Activated gamma-delta T cell treated with anti-CD3 and anti-CD28 coated beads, Interleukin-2, amount 50 U/mL, for 16 hours (primary cell): ENCODE data around the gene RPTOR.
A peak's percentile ranks its signal among the peaks of the same experiment; 100 is the strongest.

Experiments used
- DNase-seq: peaks from one replicate; pipeline ENCODE4 v3.0.0-alpha.2; 2020; ENCODE audit warnings: low read depth

Gene RPTOR

DNA sequence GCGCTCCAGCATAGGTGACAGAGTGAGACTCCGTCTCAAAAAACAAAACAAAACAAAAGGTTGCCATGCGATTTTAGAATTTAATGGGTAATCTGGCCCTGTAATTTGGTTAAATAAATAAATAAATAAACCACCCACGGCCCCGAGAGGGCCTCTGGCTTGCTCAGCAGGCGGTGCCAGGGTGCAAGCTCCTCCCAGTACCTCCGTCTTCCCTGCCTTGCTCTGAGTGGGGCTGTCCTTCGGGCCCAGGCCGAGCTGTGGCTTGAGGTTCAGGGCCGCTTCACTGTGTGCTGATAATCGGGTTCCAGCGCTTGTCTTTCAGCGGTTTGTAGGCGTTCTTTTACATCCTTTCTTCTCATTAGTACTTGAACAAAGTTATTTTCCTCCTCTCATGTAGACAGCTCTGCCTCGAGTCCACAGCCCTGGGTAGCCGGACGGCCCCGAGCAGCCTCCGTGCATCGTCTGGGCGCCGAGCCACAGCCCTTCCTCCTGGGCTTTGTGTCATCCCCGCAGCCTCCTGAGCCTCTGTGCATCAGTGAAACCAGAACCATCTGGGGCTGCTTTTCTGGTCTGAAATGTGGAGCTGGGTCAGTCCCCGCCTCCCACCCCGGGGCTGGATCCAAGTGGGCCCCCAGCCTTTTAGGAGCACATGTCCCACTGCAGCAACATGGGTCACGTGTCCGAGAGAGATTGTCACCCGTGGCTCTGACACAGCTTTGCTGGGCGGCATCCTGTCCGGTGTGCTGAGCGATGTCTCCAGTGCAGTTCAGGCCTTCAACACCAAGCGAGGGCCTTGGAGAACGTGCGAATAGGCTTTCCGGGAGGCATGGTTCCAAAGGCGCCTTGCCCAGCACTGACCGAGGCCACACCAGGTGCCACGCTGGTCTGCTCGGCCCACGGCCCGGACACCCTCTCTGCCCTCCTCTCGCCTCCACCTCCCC is 289.6 kb downstream of the RPTOR start:
- DNase-seq, result no peak

GRCh38 chr17:80834893-80835275 is 290.2 kb downstream of the RPTOR start:
- no peak for DNase-seq

- DNase-seq, result no peak
These were observed 291.4 kb downstream of the RPTOR start for GRCh38 chr17:80835816-80836657.

DNA sequence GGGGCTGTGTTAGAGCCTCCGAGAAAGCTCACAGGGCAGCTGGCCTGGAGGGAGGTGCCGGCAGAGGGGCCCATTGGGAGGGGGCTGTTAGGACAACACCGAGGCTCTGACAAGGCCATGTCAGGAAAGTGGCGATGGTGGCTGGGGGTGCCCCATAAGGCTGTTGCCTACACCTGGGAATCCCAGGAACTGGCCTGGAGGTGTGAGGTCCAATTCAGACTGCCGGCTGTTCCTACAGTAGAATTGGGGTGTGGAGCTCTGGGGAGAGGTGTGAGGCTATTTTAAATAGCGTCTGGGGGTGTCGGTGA is 292.0 kb downstream of the RPTOR start:
- no peak for DNase-seq

GRCh38 chr17:80836971-80837481 is 292.4 kb downstream of the RPTOR start:
- DNase-seq, result no peak

DNA sequence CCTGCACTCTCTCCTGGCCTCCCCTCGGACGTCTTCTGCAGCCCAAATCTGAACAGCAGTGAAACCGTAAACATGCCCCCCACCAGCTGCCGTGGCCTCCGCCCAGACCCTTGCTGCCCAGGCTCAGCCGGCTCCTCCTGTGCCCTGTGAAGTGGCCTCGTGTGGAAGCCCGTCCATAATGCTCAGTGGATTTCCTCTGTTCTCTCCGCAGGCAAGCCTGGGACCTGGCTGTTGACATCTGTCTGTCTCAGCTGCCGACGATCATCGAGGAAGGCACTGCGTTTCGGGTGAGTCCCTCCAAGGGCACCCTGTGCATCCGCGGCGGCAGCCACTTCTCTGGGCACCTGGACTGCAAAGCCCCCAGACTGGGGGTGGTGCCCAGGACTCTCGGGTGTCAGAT is 293.1 kb downstream of the RPTOR start:
- DNase-seq, result no peak

DNA sequence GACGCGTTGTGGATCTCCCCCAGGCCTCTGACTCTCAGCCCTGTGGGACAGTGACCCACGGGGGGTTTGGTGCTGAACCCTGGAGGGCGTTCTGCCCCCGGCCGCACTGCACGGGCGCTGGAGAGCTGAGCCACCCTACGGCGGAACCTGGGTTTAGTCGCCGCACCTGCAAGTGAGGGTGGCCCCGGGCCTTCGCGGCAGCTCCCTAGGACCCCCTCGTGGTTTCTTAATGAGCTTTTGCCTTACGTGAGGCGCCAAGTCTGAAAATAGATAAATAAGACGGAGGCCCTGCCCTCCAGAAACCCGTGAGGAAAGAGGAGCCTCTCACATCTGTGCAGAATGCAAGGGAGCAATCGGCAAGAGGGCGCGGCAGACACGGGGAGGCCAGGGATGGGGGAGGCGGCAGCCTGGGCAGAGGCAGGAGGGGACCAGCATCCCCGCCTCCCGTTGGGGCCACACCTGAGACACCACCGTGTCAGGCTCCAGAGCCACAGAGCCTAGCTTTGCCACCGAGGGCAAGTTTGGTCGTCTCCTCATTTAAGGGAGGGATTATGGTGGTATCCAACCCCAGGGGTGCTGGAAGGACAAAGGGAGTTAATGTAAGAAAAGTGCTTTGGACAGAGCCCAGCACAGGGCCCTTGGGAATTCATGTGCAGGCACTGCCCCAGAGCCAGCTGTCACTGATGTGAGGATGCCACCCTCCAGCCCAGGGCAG is 293.8 kb downstream of the RPTOR start:
- no peak for DNase-seq

DNA sequence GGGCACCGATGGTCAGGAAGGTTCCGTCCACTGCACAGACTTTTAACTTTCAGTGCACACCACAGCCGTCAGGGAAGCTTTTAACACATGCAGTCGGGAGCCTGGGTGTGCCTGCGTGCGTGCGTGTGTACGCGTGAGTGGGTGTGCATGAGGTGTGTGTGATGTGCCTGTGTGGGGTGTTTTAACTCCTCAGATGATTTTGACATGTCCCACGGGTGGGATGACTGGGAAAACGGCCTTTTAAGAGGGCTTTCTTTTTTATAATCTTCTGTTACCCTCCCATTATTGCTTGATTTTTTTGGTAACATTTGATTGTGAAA is 294.3 kb downstream of the RPTOR start:
- no peak for DNase-seq

DNA sequence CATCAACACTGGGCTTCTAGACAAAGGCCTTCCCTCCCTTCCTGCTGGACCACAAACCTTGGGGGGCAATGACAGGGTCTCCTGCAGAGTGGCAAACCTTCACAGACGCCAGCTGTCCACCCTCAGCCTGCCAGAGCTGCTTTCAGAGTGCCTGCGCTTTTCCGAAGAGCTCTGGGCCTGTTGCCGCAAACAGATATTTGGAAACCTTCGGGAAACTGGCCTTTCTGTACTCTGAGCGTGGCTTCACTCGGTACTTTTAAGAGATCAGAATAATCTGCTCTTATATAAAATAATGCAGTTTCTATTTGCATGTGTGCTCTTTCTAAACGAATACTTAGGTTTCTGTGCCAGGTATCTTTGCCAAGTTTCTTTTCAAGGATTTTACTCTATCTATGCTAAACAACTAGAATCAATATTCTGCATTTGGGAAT is 294.9 kb downstream of the RPTOR start:
- DNase-seq, result no peak

GRCh38 chr17:80839970-80840369 is 295.3 kb downstream of the RPTOR start:
- DNase-seq, result no peak

DNA sequence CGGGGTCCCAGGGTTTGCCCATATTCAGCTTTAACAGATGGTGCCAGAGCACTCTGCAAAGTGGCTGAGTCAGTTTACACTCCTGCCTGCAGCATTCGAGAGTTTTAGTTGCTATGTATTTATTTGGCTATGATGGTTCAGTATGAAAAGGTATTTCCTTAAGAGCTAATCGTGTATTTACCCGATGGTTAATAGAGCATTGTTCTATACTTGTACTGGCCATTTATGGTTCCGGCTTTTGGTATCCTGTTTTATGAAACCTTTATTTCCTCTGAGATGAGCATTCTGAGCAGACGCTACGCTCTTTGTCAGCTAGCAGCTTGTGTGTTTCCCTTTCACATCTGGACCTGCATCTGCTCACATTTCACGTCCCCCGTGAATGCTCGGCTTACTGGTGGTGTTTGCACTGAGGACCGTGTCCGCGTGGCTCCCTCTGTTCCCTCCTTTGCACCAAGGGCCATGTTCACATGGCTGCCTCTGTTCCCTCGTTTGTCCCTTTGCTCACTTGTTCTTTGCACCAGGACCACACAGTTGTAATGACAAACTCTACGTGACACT is 297.9 kb downstream of the RPTOR start:
- DNase-seq, result no peak

- no peak for DNase-seq
These were observed 299.1 kb downstream of the RPTOR start for GRCh38 chr17:80843741-80844156.

- DNase-seq, result no peak
These were observed 299.9 kb downstream of the RPTOR start for GRCh38 chr17:80844418-80844990.

- DNase-seq, result no peak
These were observed 300.6 kb downstream of the RPTOR start for GRCh38 chr17:80845069-80845862.

DNA sequence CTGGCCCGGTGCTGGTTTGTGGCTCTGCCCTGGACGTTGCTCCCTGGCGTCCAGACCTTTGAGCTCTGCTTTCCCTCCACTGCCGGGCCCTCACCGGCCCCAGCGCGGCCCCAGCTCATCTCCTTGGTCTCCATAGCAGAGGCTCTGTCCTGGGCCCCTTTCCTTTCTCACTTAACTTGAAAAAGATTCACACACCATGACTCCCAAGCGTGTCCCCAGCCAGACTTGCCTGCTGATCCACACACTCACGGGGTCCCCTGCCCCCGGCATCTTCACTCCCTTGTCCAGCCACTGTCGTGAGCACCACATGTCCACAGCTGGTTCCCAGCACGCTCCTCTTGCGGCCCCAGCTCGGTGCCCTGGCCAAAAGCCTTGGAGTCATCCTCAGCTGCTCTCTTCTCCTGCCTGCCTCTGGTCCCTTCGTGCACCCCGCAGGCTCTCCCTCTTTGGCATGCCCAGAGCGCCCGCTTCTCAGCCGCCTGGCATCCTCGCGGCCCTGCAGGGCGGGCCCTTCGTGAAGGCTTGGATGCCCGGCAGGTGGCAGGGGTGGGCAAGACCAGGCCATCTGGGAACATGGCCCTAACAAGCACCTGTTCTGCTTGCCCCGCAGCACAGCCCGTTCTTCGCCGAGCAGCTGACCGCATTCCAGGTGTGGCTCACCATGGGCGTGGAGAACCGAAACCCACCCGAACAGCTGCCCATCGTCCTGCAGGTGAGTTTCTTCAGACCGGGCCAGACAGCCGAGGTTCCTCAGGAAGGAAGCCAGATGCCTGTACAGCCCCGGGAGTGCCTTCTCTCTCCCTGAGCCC is 301.4 kb downstream of the RPTOR start:
- no peak for DNase-seq

GRCh38 chr17:80846932-80847331 is 302.3 kb downstream of the RPTOR start:
- DNase-seq, result no peak

DNA sequence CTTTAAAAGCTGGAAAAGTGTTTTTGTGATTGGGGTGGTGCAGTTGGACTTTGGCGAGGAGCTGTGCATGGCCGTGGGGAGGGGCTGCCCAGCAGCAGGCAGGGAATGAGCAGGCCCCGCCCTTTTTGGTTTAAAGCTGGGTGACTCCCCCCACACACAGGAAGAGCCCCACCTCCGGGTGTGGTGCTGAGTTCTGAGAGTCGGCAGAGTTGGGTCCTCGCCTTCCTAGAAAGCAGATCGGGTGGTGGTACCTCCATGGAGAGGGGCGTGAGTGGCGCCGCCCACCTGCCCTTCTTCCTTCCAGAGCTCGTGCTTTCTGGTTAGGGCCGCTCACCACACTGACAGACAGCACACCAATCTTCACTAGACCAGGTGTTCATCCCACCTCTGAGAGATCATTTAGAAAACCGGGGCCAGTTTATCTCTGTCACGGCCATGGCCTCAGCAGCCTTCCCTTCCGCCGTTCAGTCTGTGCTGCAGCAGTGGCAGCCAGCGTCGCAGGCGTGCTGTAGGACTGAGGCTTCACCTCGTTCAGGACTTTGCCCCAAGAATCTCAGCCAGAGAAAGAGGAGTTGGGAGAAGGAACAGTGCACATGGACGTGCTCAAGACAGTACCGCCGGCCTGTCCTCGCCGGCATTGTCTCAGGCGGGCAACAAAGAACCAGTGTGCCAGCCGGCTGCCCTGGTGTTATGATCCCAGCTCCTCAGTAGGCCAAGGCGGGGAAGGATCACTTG is 303.0 kb downstream of the RPTOR start:
- DNase-seq, result peak; percentile 60

GRCh38 chr17:80848449-80849102 is 303.9 kb downstream of the RPTOR start:
- DNase-seq, result no peak

GRCh38 chr17:80849119-80849518 is 304.5 kb downstream of the RPTOR start:
- DNase-seq, result no peak
